Cardiac muscle cell (in vitro differentiated cells and primary cell): ENCODE results near the gene FBXO10. TPM values are rescaled to one million over a fixed set of nuclear protein-coding genes. Genes with fewer than 3 reads are reported as not detected.
"Not testable (repeated sequence)": the region's sequence is repeated elsewhere in the genome, so short reads cannot be mapped to it uniquely, and the experiment has no call there.

Source experiments
- DNase-seq, 2 donors: peaks; one replicate each; pipeline versions ENCODE4 v3.0.0 to v3.0.0-alpha.2; 2010 to 2017; ENCODE audit warnings: low read depth in 1 of 2, low spot score in 1 of 2
- H3K27ac ChIP-seq: fragments of 200-600 bp; sonication (generic); 2 replicates; pipeline ENCODE4 v1.5.1; 2016
- H3K27me3 ChIP-seq: fragments of 200-600 bp; sonication (generic); 2 replicates; pipeline ENCODE4 v1.6.0; 2016; ENCODE audit warnings: control low read depth
- H3K36me3 ChIP-seq: fragments of 200-600 bp; sonication (generic); 2 replicates; pipeline ENCODE4 v1.5.1; 2016; ENCODE audit warnings: control low read depth
- H3K4me1 ChIP-seq: fragments of 200-600 bp; sonication (generic); 2 replicates; pipeline ENCODE4 v1.8.1; 2017; ENCODE audit warnings: low read depth, mild to moderate bottlenecking, mixed run types
- H3K4me3 ChIP-seq: fragments of 200-600 bp; sonication (generic); 2 replicates; pipeline ENCODE4 v1.5.1; 2016; ENCODE audit warnings: mild to moderate bottlenecking
- H3K9me3 ChIP-seq: fragments of 200-600 bp; sonication (generic); 2 replicates; pipeline ENCODE4 v1.5.1; 2017; ENCODE audit warnings: low read depth, mild to moderate bottlenecking, control low read depth
- polyA plus RNA-seq: library from polyadenylated mRNA; unstranded; fragments of >200 nt; fragmentation: Nextera tagmentation; extraction: Ambion mirVana; gene quantifications from 2 replicates; pipeline ENCODE4 v1.2.1, GENCODE V29; 2016
- total RNA-seq: library from RNA; depleted of rRNA; stranded (reverse); fragments of >200 nt; gene quantifications from 2 replicates; pipeline ENCODE4 v1.2.3, GENCODE V29; 2016
- TF ChIP-seq, protein P1 (sequence below): IDR thresholded peaks from 2 replicates; pipeline ENCODE4 v1.5.1; 2012; ENCODE audit warnings: low read depth, mild to moderate bottlenecking, low read length

Gene FBXO10
- total and polyA plus RNA-seq, 2 experiments from 2014 or later, result 10.6 to 19.8 TPM

DNA sequence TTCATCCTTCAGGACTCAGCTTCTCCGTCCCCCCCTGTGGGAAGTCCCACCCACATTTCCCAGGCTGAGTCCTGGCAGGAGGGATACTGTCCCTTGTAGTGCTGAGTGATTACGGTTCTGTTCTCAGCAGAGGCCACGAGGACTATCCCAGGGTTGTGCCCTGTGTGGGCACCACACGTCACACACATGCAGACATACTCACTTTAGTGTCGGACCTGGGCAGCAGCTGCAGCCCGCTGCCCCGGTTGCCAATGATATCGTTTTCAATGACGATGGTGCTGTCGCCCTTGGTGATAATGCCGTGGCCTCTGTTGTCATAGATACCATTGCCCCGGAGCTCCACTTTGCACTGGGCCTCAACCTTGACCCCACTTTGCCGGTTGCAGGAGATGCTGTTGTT, 58.3 kb downstream of the FBXO10 start:
- H3K9me3 ChIP-seq, result no peaks in the 10 kb centered on the region
- no peaks in the 10 kb centered on the region for H3K4me1 ChIP-seq
- H3K27me3 ChIP-seq, result no peaks in the 10 kb centered on the region
- peaks cover 15% of the 10 kb centered on the region for H3K36me3 ChIP-seq
- TF ChIP-seq, protein P1, sequence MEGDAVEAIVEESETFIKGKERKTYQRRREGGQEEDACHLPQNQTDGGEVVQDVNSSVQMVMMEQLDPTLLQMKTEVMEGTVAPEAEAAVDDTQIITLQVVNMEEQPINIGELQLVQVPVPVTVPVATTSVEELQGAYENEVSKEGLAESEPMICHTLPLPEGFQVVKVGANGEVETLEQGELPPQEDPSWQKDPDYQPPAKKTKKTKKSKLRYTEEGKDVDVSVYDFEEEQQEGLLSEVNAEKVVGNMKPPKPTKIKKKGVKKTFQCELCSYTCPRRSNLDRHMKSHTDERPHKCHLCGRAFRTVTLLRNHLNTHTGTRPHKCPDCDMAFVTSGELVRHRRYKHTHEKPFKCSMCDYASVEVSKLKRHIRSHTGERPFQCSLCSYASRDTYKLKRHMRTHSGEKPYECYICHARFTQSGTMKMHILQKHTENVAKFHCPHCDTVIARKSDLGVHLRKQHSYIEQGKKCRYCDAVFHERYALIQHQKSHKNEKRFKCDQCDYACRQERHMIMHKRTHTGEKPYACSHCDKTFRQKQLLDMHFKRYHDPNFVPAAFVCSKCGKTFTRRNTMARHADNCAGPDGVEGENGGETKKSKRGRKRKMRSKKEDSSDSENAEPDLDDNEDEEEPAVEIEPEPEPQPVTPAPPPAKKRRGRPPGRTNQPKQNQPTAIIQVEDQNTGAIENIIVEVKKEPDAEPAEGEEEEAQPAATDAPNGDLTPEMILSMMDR, result no peak
- DNase-seq, result no peak
- H3K4me3 ChIP-seq, result no peak overlapping the region
- no peak overlapping the region for H3K27ac ChIP-seq

DNA sequence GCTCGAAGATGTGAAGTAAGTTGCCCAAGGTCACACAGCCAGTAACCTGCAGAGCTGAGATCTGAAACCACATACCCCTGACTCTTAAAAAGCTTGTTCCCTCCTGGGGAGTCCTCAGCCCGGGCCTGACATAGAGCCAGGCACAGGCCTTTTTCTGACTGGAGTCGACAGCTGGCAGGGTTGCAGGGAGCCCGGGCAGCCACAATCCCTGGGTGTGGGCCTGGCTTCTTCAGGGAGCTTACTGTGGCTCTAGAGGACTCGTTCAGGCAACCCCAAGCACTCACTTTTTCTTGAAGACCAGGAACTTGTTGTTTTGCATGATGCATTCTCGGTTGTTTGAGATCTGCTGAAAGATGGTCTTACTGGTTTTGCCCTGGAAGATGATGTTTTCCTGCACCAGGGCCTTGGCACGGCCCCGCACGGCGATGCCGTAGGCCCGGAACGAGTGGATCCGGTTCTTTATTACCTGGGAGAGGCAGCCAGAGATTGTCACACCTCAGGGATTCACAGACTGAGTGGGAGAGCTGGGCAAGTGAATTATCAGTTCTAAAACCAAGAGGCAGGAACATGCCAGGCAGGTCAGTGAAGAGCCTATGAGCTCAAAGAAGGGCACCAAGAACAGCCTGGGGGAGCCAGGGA, 60.4 kb downstream of the FBXO10 start:
- H3K4me1 ChIP-seq, result no peaks in the 10 kb centered on the region
- no peak for DNase-seq
- TF ChIP-seq, protein P1, result no peak
- peaks cover 4% of the 10 kb centered on the region for H3K36me3 ChIP-seq
- no peak overlapping the region for H3K4me3 ChIP-seq
- no peaks in the 10 kb centered on the region for H3K9me3 ChIP-seq
- no peak overlapping the region for H3K27ac ChIP-seq
- no peaks in the 10 kb centered on the region for H3K27me3 ChIP-seq

DNA sequence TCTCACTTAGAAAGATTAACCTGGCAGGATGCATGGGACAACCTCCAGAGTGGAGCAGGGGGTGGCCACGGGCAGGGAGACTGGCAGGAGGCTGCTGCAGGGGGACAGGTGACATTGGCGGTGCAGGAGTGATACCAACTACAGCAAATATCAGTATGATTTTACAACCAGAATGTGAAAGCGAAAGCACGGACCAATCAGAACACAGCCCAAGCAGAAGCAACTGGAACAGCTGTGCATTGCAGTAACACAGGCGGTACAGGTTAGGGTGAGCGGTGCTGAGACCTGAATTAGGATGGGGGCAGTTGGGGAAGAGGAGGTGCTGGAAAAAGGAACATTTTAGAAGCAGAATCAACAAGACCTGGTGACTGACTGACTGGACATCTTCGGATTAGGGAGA, 61.2 kb downstream of the FBXO10 start:
- TF ChIP-seq, protein P1, result no peak
- peaks cover 4% of the 10 kb centered on the region for H3K36me3 ChIP-seq
- no peaks in the 10 kb centered on the region for H3K27me3 ChIP-seq
- no peaks in the 10 kb centered on the region for H3K9me3 ChIP-seq
- no peak overlapping the region for H3K27ac ChIP-seq
- H3K4me3 ChIP-seq, result no peak overlapping the region
- DNase-seq, result no peak
- no peaks in the 10 kb centered on the region for H3K4me1 ChIP-seq

DNA sequence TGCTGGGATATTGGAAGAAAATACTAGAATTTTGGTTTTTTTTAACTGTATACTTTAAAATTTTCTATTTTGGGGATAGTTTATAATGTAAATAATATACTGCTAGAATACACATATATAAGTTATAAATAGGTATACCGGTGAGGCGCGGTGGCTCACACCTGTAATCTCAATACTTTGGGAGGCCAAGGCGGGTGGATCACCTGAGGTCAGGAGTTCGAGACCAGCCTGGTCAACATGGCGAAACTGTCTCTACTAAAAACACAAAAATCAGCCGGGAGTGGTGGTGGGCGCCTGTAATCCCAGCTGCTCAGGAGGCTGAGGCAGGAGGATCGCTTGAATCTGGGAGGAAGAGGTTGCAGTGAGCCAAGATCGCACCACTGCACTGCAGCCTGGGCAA, 61.8 kb downstream of the FBXO10 start:
- H3K4me3 ChIP-seq, H3K36me3 ChIP-seq, H3K27ac ChIP-seq, H3K9me3 ChIP-seq, H3K4me1 ChIP-seq, H3K27me3 ChIP-seq, DNase-seq: not testable (repeated sequence)

DNA sequence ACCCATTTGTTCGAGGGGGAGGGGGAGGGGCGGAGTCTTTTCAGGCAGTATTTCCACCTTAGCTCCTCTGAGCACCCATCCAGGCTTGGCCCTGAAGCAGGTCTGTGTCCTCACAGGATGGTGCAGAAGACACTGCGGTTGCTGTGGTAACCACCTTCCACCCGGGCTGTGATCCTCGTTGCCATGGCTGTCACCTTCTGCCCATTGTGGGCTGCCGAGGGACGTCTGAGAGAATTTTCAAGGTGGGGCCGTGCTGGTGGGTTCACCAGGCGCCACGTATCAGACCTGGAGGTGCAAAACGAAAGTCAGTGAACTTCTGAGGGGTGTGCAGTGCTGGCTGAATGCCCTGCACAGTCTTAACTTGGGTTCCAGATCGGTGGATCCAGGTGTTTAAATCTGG, 63.7 kb downstream of the FBXO10 start:
- no peaks in the 10 kb centered on the region for H3K36me3 ChIP-seq
- H3K9me3 ChIP-seq, result no peaks in the 10 kb centered on the region
- TF ChIP-seq, protein P1, result no peak
- H3K4me1 ChIP-seq, result no peaks in the 10 kb centered on the region
- DNase-seq, result no peak
- H3K4me3 ChIP-seq, result no peak overlapping the region
- H3K27ac ChIP-seq, result no peak overlapping the region
- H3K27me3 ChIP-seq, result no peaks in the 10 kb centered on the region

DNA sequence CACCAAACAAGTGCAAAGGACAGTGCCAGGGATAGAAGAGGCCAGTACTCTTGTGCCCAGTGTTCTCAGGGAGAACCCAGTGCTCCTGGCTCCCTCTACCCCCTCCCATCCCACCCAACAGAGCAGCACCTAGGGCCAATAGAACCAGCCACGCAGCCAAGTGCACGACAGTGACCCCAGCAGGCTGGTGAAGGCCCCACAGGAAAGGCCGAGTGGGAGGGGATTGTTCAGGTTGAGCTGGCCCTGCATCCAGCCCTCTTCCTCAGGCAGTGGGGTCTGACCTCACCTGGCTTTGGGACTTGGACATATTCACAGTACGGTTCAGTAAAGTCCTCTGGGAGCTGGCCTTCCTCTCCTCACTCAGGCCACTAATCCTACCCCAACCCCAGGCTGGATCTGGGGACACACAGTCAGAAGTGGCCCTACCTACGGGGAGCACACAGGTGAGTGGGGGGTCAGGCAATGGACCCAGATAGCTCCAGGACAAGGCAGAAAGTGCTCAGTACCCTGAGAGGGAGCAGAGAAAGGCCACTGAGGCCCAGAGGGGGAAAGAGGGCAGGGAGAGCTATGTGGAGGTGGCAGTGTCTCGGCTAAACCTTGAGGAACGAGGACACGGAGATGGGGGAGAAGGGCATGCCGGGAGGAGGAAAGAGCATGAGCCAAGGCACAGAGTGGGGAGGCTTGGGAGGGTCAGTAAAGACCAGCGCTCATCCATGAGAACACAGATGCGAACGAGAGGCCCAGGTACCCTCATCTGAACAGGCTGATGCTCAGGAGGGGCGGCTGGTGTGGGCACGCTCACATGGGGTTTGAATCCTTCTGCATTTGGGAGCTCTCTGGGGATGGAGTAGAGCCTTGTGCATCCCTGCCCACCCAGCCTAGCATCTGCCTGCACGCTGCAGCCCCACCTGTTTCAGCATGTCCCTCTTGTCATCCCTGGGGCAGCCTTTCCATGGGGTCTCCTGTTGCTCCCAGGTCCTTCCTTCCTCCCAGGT, 64.9 kb downstream of the FBXO10 start:
- no peaks in the 10 kb centered on the region for H3K4me1 ChIP-seq
- DNase-seq, result peak in 1 of 2 donors; percentile 50
- H3K9me3 ChIP-seq, result no peaks in the 10 kb centered on the region

DNA sequence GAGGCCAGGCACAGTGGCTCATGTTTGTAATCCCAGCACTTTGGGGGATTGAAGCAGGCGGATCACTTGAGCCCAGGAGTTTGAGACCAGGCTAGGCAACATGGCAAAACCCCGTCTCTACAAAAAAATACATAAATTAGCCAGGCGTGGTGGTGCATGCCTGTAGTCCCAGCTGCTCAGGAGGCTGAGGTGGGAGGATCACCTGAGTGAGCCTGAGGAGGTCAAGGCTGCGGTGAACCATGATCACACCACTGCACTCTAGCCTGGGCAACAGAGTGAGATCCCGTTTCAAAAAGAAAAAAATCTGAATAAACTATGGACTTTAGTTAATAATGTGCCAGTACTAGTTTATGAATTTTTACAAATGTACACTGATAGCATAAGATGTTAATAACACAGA, 66.1 kb downstream of the FBXO10 start:
- H3K27me3 ChIP-seq, H3K36me3 ChIP-seq, DNase-seq, H3K4me3 ChIP-seq, H3K9me3 ChIP-seq, H3K4me1 ChIP-seq, H3K27ac ChIP-seq: not testable (repeated sequence)

More for the DNA sequence above, 64.9 kb downstream of the FBXO10 start:
- Histone ChIP-seq H3K36me3 (no peaks in the 10 kb centered on the region), H3K27me3 (no peaks in the 10 kb centered on the region), H3K27ac (no peak overlapping the region), H3K4me3 (no peak overlapping the region)
- TF ChIP-seq, protein P1, result no peak
